T-cell (primary cell): ENCODE results near the gene SETBP1. TPM values are rescaled to one million over a fixed set of nuclear protein-coding genes. Genes with fewer than 3 reads are reported as not detected.

Experiments
- ATAC-seq, 4 experiments: fragments of 200-7000 bp in 3 of 4; fragments of 150-1000 bp in 1 of 4; cut with Tn5 transposase; replicated peaks in 1 of 4; 1 replicate in 3 of 4; 2 replicates in 1 of 4; pipeline ENCODE4 v1.10.0; 2021; ENCODE audit warnings: moderate library complexity in 3 of 4, mild to moderate bottlenecking in 2 of 4, moderate number of reproducible peaks in 1 of 4
- CTCF ChIA-PET, 2 donors: fragments of 300-600 bp; sonication (Branson Sonifier 250); formaldehyde crosslinking; loops; one replicate each; lab custom pipeline; 2022; ENCODE audit warnings: antibody characterized with exemption in 2 of 2; lab: Charles Lee
- POLR2A ChIA-PET, 2 donors: fragments of 300-600 bp; sonication (Branson Sonifier 250); formaldehyde crosslinking; loops; one replicate each; lab custom pipeline; 2022; ENCODE audit warnings: antibody characterized with exemption in 2 of 2; lab: Charles Lee
- DNase-seq, 35 experiments: peaks; one replicate each; pipeline versions ENCODE4 v3.0.0 to v3.0.0-alpha.2; 2013 to 2023
- H3K27ac ChIP-seq: one replicate; pipeline ENCODE4 v1.5.1; 2013; ENCODE audit warnings: low read length
- H3K27me3 ChIP-seq, 2 experiments: replicated peaks in 1 of 2; 1 replicate in 1 of 2; 2 replicates in 1 of 2; pipeline versions ENCODE4 v1.6.1 to v1.7.0; 2013; ENCODE audit warnings: low read length in 1 of 2, mixed read lengths in 1 of 2; ENCODE audit not compliant: control insufficient read depth in 2 of 2, insufficient read depth in 2 of 2; ENCODE audit errors: extremely low read depth in 1 of 2
- H3K36me3 ChIP-seq, 2 donors: 1 replicate in 1 of 2; 2 replicates in 1 of 2; pipeline versions ENCODE4 v1.6.1 to v1.7.0; 2013; ENCODE audit warnings: low read length in 1 of 2; ENCODE audit not compliant: control insufficient read depth in 2 of 2, insufficient read depth in 1 of 2; ENCODE audit errors: extremely low read depth in 1 of 2
- H3K4me1 ChIP-seq, 2 experiments: 1 replicate in 1 of 2; 2 replicates in 1 of 2; pipeline versions ENCODE4 v1.6.1 to v1.7.0; 2013; ENCODE audit warnings: low read length in 2 of 2, mixed read lengths in 1 of 2; ENCODE audit not compliant: insufficient read depth in 2 of 2, control insufficient read depth in 1 of 2; ENCODE audit errors: extremely low read depth in 1 of 2
- H3K4me3 ChIP-seq, 2 donors: 1 replicate in 1 of 2; 2 replicates in 1 of 2; pipeline versions ENCODE4 v1.5.1 to v1.7.0; 2013; ENCODE audit warnings: mild to moderate bottlenecking in 2 of 2, low read length in 1 of 2, moderate library complexity in 1 of 2; ENCODE audit not compliant: control insufficient read depth in 1 of 2; ENCODE audit errors: extremely low read depth in 1 of 2
- H3K9me3 ChIP-seq: 2 replicates; pipeline ENCODE4 v1.7.0; 2013
- H3K27ac Mint-ChIP-seq, 2 donors: one replicate each; pipeline ENCODE4 v1.8.0; 2020 to 2021; ENCODE audit warnings: mild to moderate bottlenecking in 2 of 2, mixed read lengths in 2 of 2
- H3K27me3 Mint-ChIP-seq, 2 donors: one replicate each; pipeline ENCODE4 v1.8.0; 2021 to 2022; ENCODE audit warnings: mixed read lengths in 2 of 2
- H3K36me3 Mint-ChIP-seq: one replicate; pipeline ENCODE4 v1.8.0; 2021; ENCODE audit warnings: mixed read lengths
- H3K4me1 Mint-ChIP-seq, 3 donors: one replicate each; pipeline ENCODE4 v1.8.0; 2020 to 2022; ENCODE audit warnings: mixed read lengths in 3 of 3, mild to moderate bottlenecking in 1 of 3
- H3K4me3 Mint-ChIP-seq, 3 donors: one replicate each; pipeline ENCODE4 v1.8.0; 2020 to 2022; ENCODE audit warnings: mild to moderate bottlenecking in 3 of 3, mixed read lengths in 3 of 3, moderate library complexity in 3 of 3
- H3K9me3 Mint-ChIP-seq, 3 donors: one replicate each; pipeline ENCODE4 v1.8.0; 2020 to 2022; ENCODE audit warnings: mixed read lengths in 3 of 3
- WGBS: methylation state at CpG from one replicate; pipeline ENCODE4 v1.1.5; 2013; ENCODE audit warnings: missing lambda C conversion rate; ENCODE audit not compliant: insufficient coverage; 5-methylcytosine and 5-hydroxymethylcytosine counted together
- total RNA-seq, 35 experiments: library from RNA in 6 of 35; stranded (reverse) in 6 of 35; fragments of 120-200 nt in 1 of 35; gene quantifications; one replicate each; pipeline versions ENCODE4 v1.2.1 to v1.2.4 and lab custom pipeline; 2013 to 2026

The SETBP1 gene
- total RNA-seq, 5 donors from 2014 or later (not counting 1 experiment from before 2014, with no cell fraction given) = 1.6 to 5.7 (median 3.2) TPM

DNA sequence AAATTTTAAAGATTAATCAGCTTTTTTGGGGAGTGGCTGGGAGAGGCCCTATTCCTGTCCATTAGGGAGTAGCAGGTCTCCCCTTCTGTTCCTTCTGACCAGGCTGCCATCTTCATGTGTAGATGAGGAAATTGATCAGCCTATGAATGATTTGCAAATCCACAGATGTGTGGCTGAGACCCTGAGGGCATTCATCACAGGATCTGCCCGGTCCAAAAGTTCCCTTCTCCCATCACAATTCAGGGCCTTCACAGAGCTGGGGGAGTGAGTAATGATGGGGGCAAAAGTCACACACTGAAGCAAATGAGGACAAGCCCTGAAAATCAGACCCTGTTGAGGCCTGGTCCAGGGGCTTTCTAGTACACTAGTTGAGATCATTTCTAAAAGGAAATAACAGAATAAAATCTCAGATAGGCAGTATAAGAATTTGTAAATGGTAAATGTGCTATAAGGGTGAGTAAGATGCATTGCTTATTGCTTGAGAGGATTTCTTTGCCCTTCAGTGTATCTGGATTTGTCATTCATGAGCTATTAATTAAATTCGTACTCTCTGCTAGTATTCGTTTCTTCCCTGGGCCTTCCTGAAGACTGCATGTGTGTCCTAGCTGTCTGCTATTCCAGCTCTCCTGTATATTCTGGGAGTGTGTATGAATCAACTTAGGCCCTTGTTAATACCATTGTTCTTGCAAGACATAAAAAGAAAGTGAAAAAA lies 53.2 kb downstream of the SETBP1 start:
- no peaks in the 10 kb centered on the region for H3K27me3 Mint-ChIP-seq
- H3K9me3 ChIP-seq = no peaks in the 10 kb centered on the region
- H3K4me1 Mint-ChIP-seq = peaks cover 22 to 47% (median 26%) of the 10 kb centered on the region in 3 donors
- no peak overlapping the region for H3K4me3 ChIP-seq
- POLR2A ChIA-PET = no interaction called here
- H3K27ac ChIP-seq = no peak overlapping the region
- H3K9me3 Mint-ChIP-seq = no peaks in the 10 kb centered on the region
- H3K36me3 ChIP-seq = no peaks in the 10 kb centered on the region
- no peaks in the 10 kb centered on the region for H3K27me3 ChIP-seq
- DNase-seq (no peak), ATAC-seq (no peak)
- 100% methylated on average over 2 of the region's 3 CpGs for WGBS
- no peak overlapping the region for H3K27ac Mint-ChIP-seq
- H3K4me1 ChIP-seq = peaks cover 2 to 32% of the 10 kb centered on the region in 2 experiments
- CTCF ChIA-PET = no interaction called here
- no peaks in the 10 kb centered on the region for H3K36me3 Mint-ChIP-seq
- H3K4me3 Mint-ChIP-seq = no peak overlapping the region

DNA sequence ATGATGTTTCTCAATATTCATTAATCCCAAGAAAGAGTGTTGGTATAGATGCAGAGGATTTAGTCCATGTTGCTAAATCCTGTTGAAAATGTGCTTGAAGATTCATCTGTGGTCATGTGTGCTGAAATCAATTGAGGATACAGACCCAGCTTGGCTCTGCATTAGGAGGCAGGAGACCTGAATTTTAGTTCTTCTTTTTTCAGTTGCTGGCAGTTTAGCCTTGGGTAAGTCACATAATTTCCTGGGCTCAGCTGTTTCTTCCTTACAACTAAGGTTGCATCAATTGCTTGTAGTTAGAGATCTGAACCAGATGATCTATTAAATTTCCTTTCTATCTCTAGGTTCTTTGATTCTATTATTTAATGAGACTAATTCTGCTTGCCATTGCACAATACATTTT lies 54.4 kb downstream of the SETBP1 start:
- H3K27me3 Mint-ChIP-seq = no peaks in the 10 kb centered on the region
- Histone ChIP-seq H3K36me3 (no peaks in the 10 kb centered on the region), H3K27ac (no peak overlapping the region), H3K27me3 (no peaks in the 10 kb centered on the region), H3K9me3 (no peaks in the 10 kb centered on the region), H3K4me3 (no peak overlapping the region), H3K4me1 (peaks cover 0 to 21% of the 10 kb centered on the region in 2 experiments)
- peaks cover 10 to 35% (median 15%) of the 10 kb centered on the region in 3 donors for H3K4me1 Mint-ChIP-seq
- ChIA-PET CTCF (no interaction called here), POLR2A (no interaction called here)
- no peaks in the 10 kb centered on the region for H3K9me3 Mint-ChIP-seq
- ATAC-seq (no peak), DNase-seq (no peak)
- no peak overlapping the region for H3K27ac Mint-ChIP-seq
- H3K36me3 Mint-ChIP-seq = no peaks in the 10 kb centered on the region
- no peak overlapping the region for H3K4me3 Mint-ChIP-seq

DNA sequence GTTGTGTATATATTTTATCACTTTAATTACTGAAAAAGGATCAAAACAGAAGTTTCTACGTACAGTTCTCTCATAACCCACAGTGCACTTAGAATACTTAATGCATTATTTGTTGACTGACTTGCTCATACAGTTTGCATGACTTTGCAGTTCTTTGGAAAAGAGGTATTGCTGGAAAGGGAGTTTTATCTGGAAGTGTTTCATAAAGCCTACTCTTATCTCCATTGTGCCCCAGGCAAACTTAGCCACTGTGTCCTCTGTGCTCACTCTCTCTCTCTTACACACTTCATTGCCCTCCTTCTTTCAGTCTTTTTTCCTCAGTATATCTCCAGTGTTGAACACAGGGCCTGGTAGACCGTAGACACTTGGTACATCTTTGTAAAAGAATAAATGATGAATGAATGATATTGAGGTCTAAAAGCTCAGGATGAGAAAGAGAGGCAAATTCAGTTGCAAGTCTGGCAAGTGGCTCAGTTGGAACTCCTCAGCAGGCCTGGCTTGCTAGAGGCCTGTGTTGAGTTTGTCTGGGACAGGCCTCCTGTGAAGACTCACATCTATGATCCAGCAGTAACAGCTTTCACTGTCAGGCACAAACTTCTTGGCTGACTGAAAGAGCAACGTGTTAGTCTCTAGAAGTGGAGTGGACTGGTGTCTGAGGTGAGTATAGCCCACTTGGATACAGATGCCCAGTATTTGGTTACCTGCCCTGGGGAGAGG lies 56.1 kb downstream of the SETBP1 start:
- ChIA-PET CTCF (no interaction called here), POLR2A (no interaction called here)
- Histone ChIP-seq H3K4me3 (no peak overlapping the region), H3K27me3 (no peaks in the 10 kb centered on the region), H3K4me1 (peaks cover 0 to 10% of the 10 kb centered on the region in 2 experiments), H3K36me3 (no peaks in the 10 kb centered on the region), H3K27ac (no peak overlapping the region), H3K9me3 (no peaks in the 10 kb centered on the region)
- Mint-ChIP-seq H3K36me3 (no peaks in the 10 kb centered on the region), H3K4me3 (no peak overlapping the region), H3K27me3 (no peaks in the 10 kb centered on the region), H3K27ac (no peak overlapping the region), H3K9me3 (no peaks in the 10 kb centered on the region), H3K4me1 (peaks cover 6 to 20% (median 6%) of the 10 kb centered on the region in 3 donors)
- whole genome bisulfite sequencing = 100% methylated on average over 2 of the region's 3 CpGs
- no peak for ATAC-seq
- DNase-seq = no peak

DNA sequence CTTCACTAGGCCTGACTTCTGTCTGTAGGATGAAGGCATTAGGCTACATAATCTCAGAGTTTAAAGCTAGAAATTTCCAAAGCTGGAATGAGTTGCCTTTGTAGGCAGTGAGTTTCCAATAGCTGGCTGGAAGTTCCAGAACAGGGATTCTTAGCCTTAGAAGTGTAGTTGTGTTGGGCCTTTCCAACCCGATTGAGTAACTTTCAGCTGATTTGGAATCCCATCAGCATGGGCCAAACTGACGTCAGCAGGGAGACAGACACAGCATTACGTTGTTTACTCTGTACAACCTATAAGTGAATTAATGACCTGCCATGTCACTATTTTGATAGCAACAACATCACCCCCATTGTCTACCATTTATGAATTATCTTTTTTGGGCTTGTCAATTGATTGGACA lies 56.9 kb downstream of the SETBP1 start:
- H3K36me3 Mint-ChIP-seq = no peaks in the 10 kb centered on the region
- CTCF ChIA-PET = interaction anchor here in 1 of 2 donors (0.6 kb wide), 1 partner anchor 69 kb away, joined by 3 read pairs; no protein-coding TSS in a partner anchor
- DNase-seq = no peak
- no peaks in the 10 kb centered on the region for H3K9me3 Mint-ChIP-seq
- H3K36me3 ChIP-seq = no peaks in the 10 kb centered on the region
- no peak for ATAC-seq
- no peak overlapping the region for H3K27ac ChIP-seq
- 95% methylated on average over 3 of the region's 3 CpGs for WGBS
- H3K4me3 ChIP-seq = no peak overlapping the region
- POLR2A ChIA-PET = no interaction called here
- peaks cover 6 to 13% (median 6%) of the 10 kb centered on the region in 3 donors for H3K4me1 Mint-ChIP-seq
- no peak overlapping the region for H3K4me3 Mint-ChIP-seq
- H3K4me1 ChIP-seq = peaks cover 0 to 10% of the 10 kb centered on the region in 2 experiments
- no peak overlapping the region for H3K27ac Mint-ChIP-seq
- no peaks in the 10 kb centered on the region for H3K27me3 ChIP-seq
- no peaks in the 10 kb centered on the region for H3K27me3 Mint-ChIP-seq
- no peaks in the 10 kb centered on the region for H3K9me3 ChIP-seq

DNA sequence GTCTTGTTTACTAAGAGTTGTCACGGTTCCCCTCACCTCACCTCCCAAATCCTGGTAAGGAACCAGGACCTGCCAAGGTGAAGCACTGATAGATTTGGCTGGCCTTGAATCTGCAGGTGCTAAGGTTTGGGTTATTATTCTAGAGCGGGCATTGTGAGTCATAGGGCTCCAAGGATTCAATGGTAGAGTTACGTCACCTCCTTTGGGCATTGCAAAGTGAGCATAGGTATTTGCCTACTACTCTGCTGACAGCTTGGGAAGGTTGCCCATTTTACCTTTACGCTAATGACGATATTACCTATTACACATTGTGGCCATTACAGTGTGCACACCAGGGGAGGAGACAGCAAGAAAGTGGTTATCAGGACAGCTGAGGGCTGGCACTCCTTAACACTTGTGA lies 59.3 kb downstream of the SETBP1 start:
- Mint-ChIP-seq H3K36me3 (no peaks in the 10 kb centered on the region), H3K27ac (no peak overlapping the region), H3K4me3 (no peak overlapping the region), H3K27me3 (no peaks in the 10 kb centered on the region), H3K4me1 (no peaks in the 10 kb centered on the region), H3K9me3 (no peaks in the 10 kb centered on the region)
- no peak for DNase-seq
- no peak for ATAC-seq
- H3K36me3 ChIP-seq = no peaks in the 10 kb centered on the region
- no peaks in the 10 kb centered on the region for H3K27me3 ChIP-seq
- H3K4me3 ChIP-seq = no peak overlapping the region
- 100% methylated on average over 1 of the region's 5 CpGs for WGBS
- no peaks in the 10 kb centered on the region for H3K9me3 ChIP-seq
- POLR2A ChIA-PET = no interaction called here
- no peak overlapping the region for H3K27ac ChIP-seq
- H3K4me1 ChIP-seq = no peaks in the 10 kb centered on the region
- CTCF ChIA-PET = no interaction called here

DNA sequence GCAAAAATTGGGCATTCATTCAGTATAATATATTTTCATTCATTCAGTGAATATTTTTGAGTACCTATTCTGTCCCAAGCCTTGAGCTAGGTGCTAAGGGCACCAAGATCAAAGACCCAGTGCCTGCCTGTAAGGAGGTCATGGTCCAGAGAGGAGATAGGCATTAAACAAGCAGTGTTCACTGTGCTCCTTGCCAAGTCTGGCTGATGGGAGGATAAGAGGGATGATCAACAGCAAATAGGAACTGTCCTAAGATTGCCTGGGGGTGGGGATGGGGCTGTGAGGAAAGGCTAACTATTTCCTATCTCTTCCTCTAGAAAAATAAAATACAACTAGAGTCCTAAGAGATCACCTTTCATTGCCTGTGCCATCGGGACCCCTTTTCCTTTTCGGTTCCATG lies 60.4 kb downstream of the SETBP1 start:
- CTCF ChIA-PET = no interaction called here

More for the DNA sequence above, 60.4 kb downstream of the SETBP1 start:
- no peak for DNase-seq
- Mint-ChIP-seq H3K27ac (no peak overlapping the region), H3K9me3 (no peaks in the 10 kb centered on the region), H3K4me1 (no peaks in the 10 kb centered on the region), H3K27me3 (peaks cover 0 to 2% of the 10 kb centered on the region in 2 donors), H3K36me3 (no peaks in the 10 kb centered on the region), H3K4me3 (no peak overlapping the region)
- Histone ChIP-seq H3K27ac (no peak overlapping the region), H3K27me3 (no peaks in the 10 kb centered on the region), H3K4me1 (no peaks in the 10 kb centered on the region), H3K9me3 (no peaks in the 10 kb centered on the region), H3K36me3 (no peaks in the 10 kb centered on the region), H3K4me3 (no peak overlapping the region)
- ATAC-seq = no peak
- 80% methylated on average over 1 of the region's 2 CpGs for WGBS
- POLR2A ChIA-PET = interaction anchor here in 1 of 2 donors (0.6 kb wide), 1 partner anchor 41 kb away, joined by 4 read pairs; no protein-coding TSS in a partner anchor
